SK-MEL-5 (cell line): ENCODE measurements around the gene MRPS27. TPM values are rescaled to one million over a fixed set of nuclear protein-coding genes. Genes with fewer than 3 reads are reported as not detected.

Experiments used
- DNase-seq: peaks from one replicate; pipeline ENCODE4 v3.0.0-alpha.2; 2016; ENCODE audit warnings: low read depth, low spot score
- in situ Hi-C: cut with HindIII; loops from 2 replicates; pipeline ENCODE4 v1.10.0; 2016; ENCODE audit warnings: low sequenced_read_pairs, high pct_unique_total_duplicates, low pct_unique_long_range_greater_than_20kb
- total RNA-seq: library from RNA; depleted of rRNA; stranded (reverse); fragments of >200 nt; shearing (Covaris generic); gene quantifications from 2 replicates; pipeline ENCODE4 v1.2.3, GENCODE V29; 2014

Gene MRPS27
- total RNA-seq, 1 experiment from 2014 or later = 134 TPM

DNA sequence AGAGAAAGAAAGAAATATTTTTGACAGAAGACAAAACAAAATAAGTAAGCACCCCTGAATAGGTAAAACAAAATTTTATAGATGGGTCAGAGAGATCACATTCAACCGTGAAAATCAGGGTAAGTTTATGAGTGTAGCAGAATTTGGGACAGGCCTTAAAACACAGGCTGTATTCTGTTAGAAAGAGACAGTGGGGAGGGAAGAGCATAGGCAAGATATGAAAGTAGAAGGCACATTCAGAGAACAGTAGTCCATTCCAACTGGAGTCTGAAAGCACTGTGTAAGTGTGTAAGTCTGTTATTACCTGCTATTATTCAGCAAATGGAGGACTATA lies 38.6 kb downstream of the MRPS27 start:
- in situ Hi-C loops = no loop called here
- DNase-seq = no peak

DNA sequence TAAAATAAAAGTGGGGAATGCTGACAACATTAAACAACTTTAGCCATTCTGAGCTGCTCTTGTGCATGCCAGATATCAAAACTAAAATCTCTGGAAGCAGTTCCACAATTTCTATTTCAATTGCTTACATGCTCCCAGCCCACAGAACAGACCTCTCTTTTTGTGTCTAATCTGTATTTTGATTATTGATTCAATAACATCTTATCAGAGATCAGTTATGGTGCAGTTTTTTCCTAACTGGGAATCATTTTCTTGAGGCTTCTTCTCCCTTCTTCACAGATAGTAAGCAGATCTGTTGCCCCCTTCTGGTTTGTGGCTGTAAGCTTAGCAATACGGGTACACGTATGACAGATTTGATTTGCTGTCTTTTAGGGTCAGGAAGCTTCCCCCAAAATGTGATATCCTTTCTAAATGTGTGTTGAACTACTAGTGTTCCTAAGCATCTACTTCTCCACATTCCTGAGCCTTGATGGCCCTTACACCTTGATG lies 39.4 kb downstream of the MRPS27 start:
- in situ Hi-C loops = no loop called here
- peak; percentile 70 for DNase-seq

DNA sequence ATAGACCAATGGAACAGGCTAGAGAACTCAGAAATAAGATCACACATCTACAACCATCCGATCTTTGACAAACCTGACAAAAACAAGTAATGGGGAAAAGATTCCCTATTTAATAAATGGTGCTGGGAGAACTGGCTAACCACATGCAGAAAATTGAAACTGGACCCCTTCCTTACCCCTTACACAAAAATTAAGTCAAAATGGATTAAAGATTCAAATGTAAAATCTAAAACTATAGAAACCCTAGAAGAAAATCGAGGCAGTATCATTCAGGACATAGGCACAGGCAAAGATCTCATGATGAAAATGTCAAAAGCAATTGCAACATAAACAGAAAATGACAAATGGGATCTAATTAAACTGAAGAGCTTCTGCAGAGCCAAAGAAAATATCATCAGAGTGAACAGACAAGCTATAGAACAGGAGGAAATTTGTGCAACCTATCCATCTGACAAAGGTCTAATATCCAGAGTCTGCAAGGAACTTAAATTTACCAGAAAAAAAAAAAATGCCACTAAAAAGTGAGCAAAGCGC lies 43.8 kb downstream of the MRPS27 start:
- DNase-seq = no peak
- in situ Hi-C loops = no loop called here

DNA sequence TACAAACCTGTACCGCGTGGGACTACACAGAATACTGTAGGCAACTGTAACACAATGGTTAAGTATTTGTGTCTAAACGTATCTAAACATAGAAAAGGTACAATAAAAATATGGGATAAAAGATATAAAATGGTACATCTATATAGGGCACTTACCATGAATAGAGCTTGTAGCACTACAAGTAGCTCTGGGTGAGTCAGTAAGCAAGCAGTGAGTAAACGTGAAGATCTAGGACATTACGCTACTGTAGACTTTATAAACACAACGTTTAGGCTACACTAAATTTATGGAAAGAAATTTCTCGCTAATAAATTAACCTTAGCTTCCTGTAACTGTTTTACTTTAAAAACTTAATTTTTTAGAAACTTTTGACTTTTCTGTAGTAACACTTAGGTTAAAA lies 46.5 kb downstream of the MRPS27 start:
- no peak for DNase-seq

DNA sequence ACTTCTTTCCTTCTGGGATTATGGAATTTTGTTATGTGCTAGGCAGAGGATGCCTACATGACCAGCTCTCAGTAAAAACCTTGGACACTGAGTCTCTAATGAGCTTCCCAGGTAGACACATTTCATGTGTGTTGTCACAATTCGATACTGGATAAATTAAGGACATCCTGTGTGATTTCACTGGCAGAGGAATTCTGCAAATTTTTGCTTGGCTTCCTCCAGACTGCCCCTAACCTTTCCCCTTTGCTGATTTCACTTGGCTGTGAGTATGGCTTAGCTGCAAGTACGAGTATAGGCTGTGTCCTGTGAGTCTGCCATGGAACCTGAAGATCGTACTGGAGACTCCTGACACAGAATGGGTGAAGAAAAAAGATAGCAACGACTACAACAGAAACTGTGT lies 47.6 kb downstream of the MRPS27 start:
- in situ Hi-C loops = no loop called here
- DNase-seq = no peak

More for the DNA sequence above, 46.5 kb downstream of the MRPS27 start:
- in situ Hi-C loops = no loop called here

DNA sequence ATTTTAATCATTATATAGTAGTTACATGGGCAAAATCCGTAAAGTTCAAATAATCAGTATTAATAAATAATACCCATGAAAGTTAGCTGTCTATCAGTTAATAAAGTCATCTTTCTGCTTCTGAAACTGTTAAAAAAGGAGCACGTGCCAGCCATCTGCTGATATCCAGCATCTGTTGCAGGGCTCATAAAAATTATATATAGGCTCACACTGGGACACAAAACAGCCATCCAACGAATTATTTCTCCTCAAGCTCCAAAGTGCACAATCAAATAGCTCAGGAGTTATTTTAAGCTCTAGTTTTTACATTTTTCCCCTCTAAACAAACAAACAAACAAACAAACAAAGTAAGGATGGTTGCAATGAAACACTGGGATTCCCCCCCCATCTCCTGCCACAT lies 48.3 kb downstream of the MRPS27 start:
- in situ Hi-C loops = no loop called here

DNA sequence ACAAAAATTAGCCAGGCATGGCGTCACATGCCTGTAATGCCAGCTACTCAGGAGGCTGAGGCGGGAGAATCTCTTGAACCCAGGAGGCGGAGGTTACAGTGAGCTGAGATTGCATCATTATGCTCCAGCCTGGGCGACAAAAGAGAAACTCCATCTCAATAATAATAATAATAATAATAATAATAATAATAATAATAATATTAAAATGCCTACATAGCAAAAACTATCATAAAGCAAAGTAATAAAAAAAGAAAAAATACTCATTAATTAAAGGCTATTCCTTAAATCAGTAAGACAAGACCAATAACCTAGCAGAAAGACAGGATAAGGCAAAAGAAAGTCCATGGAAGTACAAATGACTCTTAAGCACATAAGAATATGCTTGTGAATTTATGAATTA lies 50.0 kb downstream of the MRPS27 start:
- DNase-seq = no peak
- in situ Hi-C loops = no loop called here

More for the DNA sequence above, 48.3 kb downstream of the MRPS27 start:
- no peak for DNase-seq

DNA sequence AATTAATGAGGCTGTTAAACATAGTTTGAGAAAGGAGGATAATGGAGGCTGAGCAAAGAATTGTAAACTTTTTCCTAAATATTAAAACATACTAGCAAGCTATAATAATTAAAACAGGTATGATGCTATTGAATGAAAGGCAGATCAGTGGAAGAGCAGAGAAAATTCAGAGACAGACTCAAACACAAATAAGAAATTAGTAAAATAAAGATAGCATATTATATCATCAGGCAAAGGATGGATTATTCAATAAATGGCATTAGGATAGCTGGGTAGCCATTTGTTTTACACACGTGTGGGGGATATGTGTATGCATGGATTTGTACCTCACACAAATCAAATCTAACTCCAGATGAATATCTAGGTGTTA lies 50.6 kb downstream of the MRPS27 start:
- in situ Hi-C loops = no loop called here
- DNase-seq = no peak

DNA sequence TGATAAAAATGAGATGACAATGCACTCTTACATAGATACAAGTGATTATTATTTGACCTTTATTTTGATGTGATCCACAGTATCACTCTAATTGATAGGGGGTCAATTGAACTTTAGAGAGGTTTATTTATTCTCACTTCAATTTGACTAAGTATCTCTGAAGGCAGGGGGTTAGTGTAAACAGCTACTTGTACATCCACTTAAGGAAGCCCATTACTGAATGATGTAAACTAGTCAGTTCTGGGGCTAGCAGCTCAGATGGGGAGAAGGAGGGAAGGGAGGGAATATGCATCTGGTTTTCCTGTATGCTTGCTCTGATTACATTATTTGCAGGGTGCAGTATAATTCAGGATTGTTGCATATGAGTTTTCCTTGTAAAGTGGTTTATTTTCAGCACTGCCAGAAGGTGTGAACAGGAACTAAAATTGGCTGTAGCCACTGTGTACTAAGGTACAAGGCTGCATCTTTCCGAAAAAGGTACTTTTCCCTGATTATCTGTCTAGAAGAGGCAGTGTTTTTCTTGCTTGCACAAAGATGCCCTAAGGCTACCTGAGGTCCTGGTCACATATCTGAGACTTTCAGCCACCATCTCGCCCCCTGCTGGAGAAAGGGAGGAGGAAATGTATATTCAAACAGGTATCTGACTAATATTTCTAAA lies 51.2 kb downstream of the MRPS27 start:
- in situ Hi-C loops = no loop called here

DNA sequence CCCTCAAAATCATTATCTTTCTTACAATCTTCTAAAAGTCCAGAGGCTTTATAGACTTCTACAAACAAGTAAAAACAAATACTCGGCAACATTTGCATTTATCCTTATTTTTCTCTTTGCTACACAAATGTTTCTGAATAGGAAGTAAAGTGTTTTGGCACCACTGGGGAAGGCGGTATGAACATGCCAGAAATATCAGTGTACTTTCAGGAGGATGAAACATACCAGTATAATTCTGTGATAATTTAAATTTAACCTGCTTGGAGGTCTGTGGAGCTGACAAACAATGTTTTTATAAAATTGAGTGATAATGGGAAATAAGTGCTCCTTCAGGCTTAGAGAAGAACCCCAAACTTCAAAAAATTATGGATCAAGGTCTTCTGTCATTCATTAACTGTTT lies 51.8 kb downstream of the MRPS27 start:
- no peak for DNase-seq
- in situ Hi-C loops = no loop called here

More for the DNA sequence above, 51.2 kb downstream of the MRPS27 start:
- peak; percentile 85 for DNase-seq

DNA sequence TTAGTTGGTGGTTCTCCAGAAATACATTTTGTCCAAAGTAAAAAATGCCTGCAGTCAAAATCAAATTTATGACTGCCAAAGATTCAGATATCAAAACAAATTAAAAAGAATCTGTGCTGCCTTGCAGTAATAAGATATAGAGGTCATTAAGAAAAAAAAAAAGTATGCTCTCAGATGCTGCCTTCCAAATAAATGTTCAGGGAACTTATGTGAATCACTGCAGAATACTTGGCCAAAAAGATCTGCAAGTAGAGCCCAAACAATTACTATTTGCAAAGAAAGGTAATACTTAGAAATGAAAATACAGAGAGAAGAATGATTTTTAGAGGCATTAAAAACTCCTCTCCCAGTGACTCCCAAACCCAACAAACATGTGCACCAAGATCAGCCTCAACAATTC lies 52.4 kb downstream of the MRPS27 start:
- no peak for DNase-seq
- in situ Hi-C loops = no loop called here

DNA sequence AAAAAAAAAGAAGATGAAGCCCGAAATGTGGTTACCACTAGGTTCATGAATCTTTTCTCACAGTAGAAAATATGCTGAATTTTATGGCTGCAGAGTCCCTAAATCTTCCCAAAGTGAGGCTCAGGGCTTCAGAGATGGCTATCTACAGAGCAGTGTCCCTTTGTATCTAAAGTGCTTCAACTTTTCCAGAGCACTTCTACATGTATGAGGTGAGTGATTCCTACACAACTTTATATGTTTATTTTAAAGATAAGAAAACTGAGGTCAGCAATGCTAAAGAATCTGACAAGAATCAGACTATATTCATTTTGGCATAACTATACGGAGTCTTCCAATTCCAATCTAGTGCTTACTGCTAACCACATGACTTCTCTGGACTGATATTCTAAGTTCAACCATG lies 53.2 kb downstream of the MRPS27 start:
- no peak for DNase-seq
- in situ Hi-C loops = no loop called here

DNA sequence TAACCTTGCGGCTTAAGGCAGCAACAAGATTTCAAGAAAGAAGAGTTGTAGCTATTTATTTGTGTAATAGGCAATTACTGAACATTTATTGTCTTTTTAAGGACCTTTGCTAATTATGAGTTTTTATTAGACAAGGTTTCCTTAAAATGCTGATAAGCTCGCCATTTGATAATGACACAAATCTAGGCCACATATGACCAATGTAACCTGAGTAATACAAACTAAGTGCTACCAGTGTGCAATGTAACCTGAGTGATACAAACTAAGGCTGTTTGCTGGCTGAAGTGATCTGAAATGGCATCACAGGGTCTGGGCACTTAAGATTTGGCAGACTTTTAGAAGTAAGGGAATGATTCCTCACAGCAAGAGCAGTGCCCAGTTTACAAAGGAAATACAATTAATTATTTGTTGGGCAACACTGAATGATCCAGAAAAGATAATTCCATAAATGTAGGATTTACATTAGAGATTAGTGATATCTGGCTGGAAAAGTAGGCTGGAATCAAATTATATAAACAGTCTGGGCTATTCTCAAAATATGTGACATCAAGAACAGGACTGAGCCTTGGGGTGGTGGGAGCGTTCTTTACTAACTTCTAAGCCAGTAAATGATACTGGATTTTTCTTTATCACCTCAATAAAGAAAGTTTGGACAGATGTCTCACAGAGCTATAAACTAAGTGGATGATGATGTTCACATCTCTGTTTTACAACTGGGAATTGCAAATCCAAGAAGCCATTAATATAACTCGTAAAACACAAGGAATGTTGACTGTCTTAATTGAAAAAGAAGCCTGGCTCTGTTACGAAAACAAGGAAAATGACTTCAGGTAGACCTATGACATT lies 54.8 kb downstream of the MRPS27 start:
- in situ Hi-C loops = no loop called here
- DNase-seq = no peak

DNA sequence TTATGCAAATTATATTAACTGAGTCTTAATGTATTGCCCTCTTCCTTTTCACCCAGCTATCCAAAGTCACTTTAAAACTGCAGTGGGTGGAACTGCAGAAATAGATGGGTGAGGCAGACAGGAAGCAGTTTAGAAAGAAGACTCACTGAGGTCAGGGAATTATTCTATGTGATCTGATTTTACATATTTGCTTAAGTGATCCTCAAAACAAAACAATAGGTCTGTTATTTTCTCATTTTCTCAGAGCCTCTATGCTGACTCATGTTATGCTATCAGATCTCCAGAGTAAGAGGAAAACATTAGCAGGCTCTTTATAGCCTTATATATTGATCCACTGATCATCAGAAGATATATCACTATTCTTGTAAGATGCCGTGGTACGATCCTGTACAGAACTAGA lies 63.5 kb downstream of the MRPS27 start:
- in situ Hi-C loops = no loop called here
- DNase-seq = no peak

DNA sequence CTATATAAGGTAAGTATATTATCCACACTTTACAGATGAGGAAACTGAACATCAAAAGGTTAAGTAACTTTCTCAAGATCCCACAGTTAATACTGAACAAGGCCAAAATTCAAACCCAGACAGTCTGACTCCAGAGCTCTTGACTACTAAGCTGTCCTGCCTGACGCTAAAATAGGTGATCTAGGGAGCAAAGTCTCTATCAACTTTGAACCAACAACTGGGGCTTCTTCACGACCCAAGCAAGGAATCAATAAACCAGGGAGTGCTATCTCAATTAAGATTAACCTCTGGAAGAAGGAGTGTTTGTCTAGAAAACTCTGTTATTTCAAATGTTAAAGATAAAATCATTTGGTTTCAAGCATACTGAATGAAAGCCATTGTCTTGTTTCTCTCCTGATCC lies 64.4 kb downstream of the MRPS27 start:
- in situ Hi-C loops = no loop called here
- DNase-seq = no peak

DNA sequence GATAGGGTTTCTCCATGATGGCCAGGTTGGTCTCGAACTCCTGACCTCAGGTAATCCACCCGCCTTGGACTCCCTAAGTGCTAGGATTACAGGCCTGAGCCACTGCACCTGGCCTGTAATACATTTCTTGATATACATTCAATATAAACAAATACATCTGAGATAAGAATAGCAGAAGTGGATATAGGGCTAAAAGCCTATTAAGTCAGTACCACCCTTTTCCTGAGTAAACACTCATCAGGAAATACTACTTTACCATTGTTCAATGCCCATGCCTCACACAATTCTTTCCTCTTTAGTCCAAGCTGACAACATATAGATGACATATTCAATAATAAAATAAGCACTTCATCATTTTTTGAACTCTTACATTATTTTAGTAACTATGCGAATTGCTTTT lies 64.8 kb downstream of the MRPS27 start:
- in situ Hi-C loops = no loop called here
- no peak for DNase-seq

DNA sequence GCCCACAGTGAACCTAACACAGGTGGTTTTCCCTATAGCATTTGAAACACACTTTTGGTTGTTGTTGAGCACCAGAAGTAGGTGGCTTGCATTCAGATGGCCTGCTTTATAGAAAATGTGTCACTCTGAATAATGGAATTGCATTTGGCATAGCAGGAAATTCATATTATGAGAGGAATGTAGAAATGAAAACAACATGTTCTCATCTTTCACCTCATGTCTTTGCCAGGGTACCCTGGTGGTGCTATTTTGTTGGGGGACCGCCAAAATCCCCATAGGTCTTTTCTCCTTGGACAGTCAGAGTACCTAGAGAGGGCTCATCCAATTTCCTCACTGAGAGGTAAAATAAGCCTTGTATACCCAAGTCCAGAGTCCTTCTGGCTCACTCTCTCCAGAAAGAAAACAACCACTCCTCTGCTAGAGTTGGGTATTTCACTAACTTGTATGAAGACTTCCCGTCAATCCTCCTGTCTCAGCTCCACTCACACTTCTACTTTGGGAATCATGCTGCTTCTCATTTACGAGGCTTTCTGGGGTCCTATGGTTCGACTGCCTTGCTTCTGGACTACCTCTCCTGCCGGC lies 67.4 kb downstream of the MRPS27 start:
- in situ Hi-C loops = no loop called here
- no peak for DNase-seq

DNA sequence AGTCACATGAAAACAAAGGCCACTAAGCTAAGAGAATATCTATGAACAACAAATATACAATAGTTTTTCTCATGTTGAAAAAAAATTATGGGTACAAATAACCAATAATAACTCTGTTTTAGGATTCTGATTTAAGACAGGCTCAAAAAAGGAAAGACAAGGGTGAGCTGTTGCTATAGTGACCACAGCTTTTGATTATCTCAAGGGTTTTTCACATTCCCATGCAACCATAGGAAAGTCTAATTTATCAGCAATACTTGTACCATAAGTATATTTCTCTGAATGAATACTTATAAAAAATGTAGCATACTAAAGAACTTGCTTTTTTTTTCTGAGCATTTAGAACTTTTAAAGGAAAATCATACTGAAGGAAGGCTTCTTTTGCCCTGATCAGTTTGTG lies 68.0 kb downstream of the MRPS27 start:
- in situ Hi-C loops = no loop called here
- DNase-seq = no peak

DNA sequence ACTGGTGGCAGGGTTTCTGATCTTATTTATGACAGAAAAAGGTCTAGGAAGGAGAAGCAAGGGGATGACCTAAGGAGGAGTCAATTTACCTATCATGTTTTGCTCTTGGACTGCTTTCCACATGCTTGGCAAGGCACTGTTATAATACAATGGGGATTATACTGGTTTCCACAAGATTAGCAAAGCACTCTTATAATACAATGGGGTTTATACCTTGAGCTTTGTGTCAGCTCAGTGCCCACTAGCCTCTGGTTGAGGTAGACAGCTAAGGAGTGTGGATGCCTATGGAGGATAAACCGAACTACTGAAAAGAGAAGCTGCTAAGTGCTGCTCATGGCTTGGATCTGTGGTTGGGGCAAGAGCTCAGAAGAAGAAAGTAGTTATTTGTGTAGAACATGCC lies 68.7 kb downstream of the MRPS27 start:
- in situ Hi-C loops = no loop called here

More for the DNA sequence above, 68.7 kb downstream of the MRPS27 start:
- DNase-seq = no peak
